Left lobe of liver (tissue), 2 donors: ENCODE measurements around the gene PEAR1. TPM values are rescaled to one million over a fixed set of nuclear protein-coding genes. Genes with fewer than 3 reads are reported as not detected.

Source experiments
- ATAC-seq: fragments of 200-7000 bp; cut with Tn5 transposase; one replicate; pipeline ENCODE4 v1.9.1; 2020; ENCODE audit warnings: mild to moderate bottlenecking, moderate library complexity
- DNase-seq: peaks from one replicate; pipeline ENCODE4 v3.0.0-alpha.2; 2020; ENCODE audit warnings: low spot score
- total RNA-seq: library from RNA; stranded (reverse); gene quantifications from one replicate; pipeline ENCODE4 v1.2.1, GENCODE V29; 2021
- donor health status: DM: no; HTN: no; CAD: no; lungs with moderate emphysema.
- donor health status: DM: no; HTN: yes; CAD: no.

PEAR1 gene, protein sequence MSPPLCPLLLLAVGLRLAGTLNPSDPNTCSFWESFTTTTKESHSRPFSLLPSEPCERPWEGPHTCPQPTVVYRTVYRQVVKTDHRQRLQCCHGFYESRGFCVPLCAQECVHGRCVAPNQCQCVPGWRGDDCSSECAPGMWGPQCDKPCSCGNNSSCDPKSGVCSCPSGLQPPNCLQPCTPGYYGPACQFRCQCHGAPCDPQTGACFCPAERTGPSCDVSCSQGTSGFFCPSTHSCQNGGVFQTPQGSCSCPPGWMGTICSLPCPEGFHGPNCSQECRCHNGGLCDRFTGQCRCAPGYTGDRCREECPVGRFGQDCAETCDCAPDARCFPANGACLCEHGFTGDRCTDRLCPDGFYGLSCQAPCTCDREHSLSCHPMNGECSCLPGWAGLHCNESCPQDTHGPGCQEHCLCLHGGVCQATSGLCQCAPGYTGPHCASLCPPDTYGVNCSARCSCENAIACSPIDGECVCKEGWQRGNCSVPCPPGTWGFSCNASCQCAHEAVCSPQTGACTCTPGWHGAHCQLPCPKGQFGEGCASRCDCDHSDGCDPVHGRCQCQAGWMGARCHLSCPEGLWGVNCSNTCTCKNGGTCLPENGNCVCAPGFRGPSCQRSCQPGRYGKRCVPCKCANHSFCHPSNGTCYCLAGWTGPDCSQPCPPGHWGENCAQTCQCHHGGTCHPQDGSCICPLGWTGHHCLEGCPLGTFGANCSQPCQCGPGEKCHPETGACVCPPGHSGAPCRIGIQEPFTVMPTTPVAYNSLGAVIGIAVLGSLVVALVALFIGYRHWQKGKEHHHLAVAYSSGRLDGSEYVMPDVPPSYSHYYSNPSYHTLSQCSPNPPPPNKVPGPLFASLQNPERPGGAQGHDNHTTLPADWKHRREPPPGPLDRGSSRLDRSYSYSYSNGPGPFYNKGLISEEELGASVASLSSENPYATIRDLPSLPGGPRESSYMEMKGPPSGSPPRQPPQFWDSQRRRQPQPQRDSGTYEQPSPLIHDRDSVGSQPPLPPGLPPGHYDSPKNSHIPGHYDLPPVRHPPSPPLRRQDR
- total RNA-seq = 4.5 TPM

DNA sequence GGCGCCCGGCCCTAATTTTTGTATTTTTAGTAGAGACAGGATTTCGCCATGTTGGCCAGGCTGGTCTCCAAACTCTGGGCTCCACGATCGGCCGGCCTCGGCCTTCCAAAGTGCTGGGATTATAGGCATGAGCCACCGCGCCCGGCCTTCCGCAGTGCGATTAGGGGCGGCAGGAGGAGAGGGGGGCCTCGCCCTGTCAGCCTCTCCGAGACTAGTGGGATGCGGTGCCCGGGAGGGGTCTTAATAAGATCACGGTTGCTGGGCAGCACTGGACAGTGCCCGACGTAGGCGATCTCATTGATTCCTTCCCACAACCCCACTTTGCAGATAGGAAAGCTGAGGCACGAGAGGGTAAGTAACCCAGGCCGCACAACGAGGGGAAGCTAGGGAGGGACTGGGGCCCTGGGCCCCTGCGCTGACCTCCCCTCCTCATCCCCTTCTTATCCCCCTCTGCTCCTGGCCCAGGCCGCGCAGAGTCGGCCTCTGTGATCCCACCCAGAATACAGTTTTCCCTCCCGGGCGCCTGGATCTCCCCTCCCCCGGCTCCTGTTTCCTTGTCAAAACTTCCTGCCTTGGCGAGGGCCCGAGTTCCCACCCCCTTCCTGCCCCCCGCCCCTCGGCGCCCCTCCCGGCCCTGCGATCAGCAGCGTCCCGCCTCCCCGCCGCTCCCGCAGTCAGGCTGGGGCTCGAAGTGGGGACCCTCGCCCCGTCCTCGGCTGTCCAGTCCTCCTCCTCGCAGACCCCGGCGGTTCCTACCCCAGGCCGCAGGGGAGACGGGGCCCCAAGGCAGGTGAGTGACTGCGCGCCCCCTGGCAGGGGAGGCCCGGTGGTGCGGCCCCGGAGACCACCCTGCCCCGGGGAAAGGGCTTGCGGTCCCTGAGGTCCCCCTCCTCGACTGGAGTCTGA lies at the start of gene PEAR1:
Gene PEAR1 (plus strand): TSS at position 671 of the 906 bp plus-strand sequence. CDS start 10,209 bp downstream, outside the sequence.
- ATAC-seq (peak; percentile 26), DNase-seq (no peak)

DNA sequence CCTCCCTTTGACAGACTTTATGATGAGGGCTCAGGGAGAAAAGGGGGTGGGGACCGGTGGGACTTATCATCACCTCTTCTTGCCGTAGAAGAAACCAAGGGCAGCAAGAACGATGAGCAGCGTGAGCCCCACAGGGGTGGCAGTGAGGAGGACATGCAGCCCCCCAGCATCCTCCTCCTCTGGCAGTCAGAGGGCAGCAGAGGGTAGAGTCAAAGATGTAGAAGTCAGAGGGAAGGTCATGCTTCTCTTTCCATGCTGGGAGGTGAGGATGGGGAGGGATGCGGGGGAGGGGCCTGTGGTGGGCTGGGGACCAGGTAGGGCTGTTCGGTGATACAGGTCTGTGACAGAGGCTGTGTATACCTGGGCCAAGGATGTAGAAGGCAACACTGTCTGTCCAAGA lies 49.4 kb upstream of the PEAR1 start:
- ATAC-seq = no peak

DNA sequence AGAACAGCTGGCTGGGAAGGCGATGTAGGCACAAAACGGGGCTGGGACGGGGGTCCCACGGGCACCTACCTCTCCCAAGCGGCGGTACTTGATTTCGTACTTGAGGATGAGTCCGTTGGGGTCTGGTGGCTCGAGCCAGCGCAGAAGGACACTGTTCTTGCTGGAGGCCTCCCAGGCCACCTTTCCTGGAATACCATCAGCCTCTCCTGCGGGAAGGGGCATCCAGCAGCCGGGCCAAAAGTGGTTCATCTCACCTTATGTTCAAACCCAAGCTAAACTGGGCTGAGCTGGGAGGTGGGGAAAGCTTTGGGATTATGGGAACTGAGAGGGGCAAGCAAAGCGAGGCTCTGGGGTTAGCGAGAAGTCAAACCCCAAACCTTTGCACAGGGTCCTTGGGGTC lies 48.9 kb upstream of the PEAR1 start:
- no peak for DNase-seq
- ATAC-seq = no peak

More for the DNA sequence above, 49.4 kb upstream of the PEAR1 start:
- DNase-seq = no peak

- ATAC-seq (no peak), DNase-seq (no peak)
These were observed 48.2 kb upstream of the PEAR1 start for GRCh38 chr1:156845055-156845952.

GRCh38 chr1:156845953-156846545 lies 47.5 kb upstream of the PEAR1 start:
- no peak for ATAC-seq

GRCh38 chr1:156846643-156847042 lies 46.9 kb upstream of the PEAR1 start:
- no peak for ATAC-seq
- DNase-seq = no peak

More at GRCh38 chr1:156845953-156846545, 47.5 kb upstream of the PEAR1 start:
- DNase-seq = no peak

DNA sequence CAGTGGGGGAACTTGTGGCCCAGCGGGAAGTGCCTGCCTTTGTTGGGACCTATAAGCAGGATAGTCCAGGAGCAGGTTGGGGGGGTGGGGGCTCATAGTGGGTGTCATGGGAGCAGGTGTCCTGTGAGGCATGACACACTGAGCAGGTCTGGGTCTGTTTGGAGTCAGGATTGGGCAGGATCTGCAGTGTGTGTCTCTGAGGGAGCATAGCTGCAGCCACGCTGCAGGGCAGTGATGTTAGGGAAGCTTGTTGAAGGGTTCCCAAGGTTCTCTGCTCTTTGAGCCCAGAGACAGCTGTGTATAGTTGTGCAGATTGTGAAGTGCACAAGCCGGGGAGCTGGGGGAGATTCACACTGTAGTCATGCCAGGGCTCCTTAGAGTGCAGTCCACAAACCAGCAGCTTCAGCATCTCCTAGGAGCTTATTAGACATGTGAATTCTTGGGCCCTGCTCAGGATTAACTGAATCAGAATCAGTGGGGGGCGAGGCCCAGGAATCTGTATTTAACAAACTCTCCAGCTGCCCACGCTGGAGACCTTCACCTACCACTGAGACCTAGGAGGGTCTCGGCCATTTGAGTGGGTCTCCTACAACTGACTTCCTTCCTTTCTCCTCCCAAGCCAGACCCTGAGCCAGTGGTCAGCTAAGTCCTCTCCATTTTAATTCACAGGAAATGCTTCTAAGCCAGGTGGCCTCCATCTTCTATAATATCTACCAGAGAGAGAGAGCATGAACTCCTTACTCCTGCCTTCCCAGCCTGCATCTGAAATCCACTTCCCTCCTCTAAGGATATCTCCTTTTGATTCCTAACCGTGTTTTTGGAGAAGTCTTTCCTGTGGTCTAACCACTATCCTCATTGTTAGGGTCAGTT lies 45.7 kb upstream of the PEAR1 start:
- ATAC-seq (no peak), DNase-seq (no peak)

- no peak for DNase-seq
- ATAC-seq = no peak
These were observed 44.9 kb upstream of the PEAR1 start for GRCh38 chr1:156848461-156849150.

DNA sequence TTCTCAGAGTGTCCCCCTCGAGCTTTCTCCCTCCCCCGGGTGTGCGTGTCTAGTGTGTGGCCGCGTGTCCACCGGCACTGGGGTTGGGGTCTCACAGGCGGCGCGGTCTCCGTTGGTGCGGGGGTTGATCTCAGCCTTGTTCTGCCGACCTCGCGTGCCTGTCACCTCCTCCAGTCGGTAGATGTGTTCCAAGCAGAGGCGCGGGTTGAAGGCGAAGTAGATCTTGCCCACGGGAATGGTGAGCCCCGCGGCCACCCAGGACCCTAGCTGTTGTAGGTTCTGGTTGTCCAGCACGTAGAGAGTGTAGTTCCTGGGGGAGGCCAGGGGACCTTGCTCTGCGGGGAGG lies 44.4 kb upstream of the PEAR1 start:
- ATAC-seq (no peak), DNase-seq (no peak)

GRCh38 chr1:156851779-156852417 lies 41.6 kb upstream of the PEAR1 start:
- peak; percentile 93 for ATAC-seq
- peak; percentile 95 for DNase-seq

DNA sequence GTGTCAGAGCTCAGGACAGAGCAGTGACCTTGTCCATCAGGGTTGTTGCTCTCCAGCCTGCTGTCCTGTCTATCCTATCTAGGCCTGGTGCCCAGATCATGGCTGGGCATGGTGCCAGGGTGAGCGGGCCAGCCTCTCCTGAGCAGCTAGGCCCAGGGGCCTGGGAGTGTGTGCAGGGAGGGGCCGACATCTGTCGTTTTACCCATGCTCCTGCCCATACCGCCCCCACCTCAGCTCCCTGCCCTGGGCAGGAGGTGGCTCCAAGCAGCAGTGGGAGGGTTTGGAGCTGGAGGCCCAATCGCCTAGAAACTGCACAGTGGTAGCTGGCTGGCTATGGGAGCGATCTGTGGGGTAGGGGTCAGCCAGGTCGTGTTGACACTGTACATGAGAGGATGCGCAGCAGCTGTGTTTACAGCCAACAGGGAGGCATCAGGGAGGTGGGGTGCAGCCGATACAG lies 41.1 kb upstream of the PEAR1 start:
- ATAC-seq (peak; percentile 88), DNase-seq (peak; percentile 97)

DNA sequence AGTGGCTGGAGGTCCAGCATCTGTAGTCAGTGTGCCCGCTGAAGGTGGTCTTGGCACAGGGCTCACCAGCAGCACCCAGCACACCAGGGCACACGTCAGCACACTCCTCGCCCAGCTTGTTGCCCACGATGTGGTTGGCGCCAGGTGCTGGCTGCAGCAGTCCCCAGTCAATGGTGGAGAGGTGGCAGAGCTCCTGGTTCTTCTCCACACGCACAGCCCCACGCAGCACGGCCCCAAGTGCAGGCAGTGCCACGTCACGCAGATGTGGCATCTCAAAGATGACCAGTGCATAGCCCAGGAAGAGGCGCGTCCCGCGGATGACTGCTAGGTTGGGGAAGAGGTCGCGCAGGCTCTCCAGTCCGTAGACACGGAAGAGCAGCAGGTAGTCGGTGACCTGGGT lies 39.8 kb upstream of the PEAR1 start:
- DNase-seq (no peak), ATAC-seq (no peak)

DNA sequence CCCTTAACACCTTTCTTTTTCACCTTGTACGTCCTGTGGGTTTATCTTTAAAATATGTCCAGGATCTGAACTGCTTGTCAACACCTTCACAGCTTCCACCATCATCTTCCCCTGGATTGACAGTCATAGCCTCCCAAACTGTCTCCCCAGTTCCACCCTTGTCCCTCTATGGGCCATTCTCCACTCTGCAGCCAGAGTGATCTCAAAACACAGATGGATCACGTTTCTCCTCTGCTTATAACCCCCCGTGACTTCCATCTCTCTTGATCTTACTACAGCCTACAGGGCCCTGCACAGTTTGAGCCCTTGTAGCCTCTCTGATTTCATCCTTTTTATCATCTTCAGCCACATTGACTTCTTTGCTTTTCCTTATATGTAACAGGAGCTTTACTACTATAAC lies 38.9 kb upstream of the PEAR1 start:
- DNase-seq (no peak), ATAC-seq (no peak)

GRCh38 chr1:156856282-156856785 lies 37.2 kb upstream of the PEAR1 start:
- ATAC-seq (no peak), DNase-seq (no peak)

DNA sequence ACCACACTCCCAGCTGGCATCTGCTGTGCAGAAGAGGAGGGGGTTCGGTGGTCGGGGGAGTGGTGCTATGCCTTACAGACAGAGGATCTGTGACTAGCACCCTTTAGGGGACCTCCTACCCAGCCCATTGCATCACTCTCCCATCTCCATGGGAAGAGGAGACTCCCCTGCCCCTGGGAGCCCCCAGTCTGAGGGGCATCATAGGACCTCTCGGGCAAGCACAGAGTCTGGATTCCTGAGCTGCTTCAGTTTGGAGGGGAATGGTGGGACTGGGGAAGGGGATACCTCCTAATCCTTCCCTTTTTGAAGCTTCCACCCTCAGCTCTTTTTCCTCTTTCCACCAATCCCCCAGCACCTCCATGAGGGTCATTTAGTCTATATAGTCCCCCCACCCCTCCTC lies 36.0 kb upstream of the PEAR1 start:
- DNase-seq = no peak
- no peak for ATAC-seq

DNA sequence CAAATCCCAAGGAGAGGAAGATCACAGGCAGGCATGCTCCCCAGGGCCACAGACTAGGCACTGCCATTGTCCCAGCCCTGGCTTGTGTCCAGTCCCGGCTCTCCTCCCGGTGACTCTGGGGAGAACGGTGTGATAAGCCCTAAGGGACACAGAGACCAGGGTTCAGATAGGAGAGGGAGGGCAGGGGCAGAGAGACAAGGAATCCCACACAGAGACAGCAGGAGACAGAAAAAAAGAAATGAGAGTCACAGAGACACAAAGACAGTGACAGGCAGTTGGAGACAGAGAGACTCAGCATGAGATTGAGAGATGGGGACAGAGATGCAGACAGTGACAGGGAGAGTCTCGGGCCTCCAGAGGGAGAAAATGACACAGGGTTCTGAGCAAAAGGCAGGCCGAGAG lies 35.0 kb upstream of the PEAR1 start:
- ATAC-seq = peak; percentile 22
- no peak for DNase-seq
